Prostate gland (tissue), 2 donors: ENCODE data around the gene RPLP2.

Experiments used
- POLR2A ChIP-seq: fragments of 450-650 bp; IDR thresholded peaks from one replicate; pipeline ENCODE4 v1.6.1; 2016; ENCODE audit warnings: antibody characterized with exemption, mild to moderate bottlenecking
- POLR2AphosphoS5 ChIP-seq: sonication (generic); formaldehyde crosslinking; IDR thresholded peaks from one replicate; pipeline ENCODE4 v1.6.1; 2017; ENCODE audit warnings: antibody characterized with exemption
- TF ChIP-seq, protein P1 (sequence below), 4 experiments: fragments of 200-600 bp in 2 of 4; fragments of 450-650 bp in 2 of 4; sonication (generic) in 2 of 4; IDR thresholded peaks; 1 replicate in 3 of 4; 2 replicates in 1 of 4; pipeline ENCODE4 v1.5.1; 2016 to 2019; ENCODE audit warnings: antibody characterized with exemption in 4 of 4, mild to moderate bottlenecking in 2 of 4, moderate library complexity in 2 of 4

DNA sequence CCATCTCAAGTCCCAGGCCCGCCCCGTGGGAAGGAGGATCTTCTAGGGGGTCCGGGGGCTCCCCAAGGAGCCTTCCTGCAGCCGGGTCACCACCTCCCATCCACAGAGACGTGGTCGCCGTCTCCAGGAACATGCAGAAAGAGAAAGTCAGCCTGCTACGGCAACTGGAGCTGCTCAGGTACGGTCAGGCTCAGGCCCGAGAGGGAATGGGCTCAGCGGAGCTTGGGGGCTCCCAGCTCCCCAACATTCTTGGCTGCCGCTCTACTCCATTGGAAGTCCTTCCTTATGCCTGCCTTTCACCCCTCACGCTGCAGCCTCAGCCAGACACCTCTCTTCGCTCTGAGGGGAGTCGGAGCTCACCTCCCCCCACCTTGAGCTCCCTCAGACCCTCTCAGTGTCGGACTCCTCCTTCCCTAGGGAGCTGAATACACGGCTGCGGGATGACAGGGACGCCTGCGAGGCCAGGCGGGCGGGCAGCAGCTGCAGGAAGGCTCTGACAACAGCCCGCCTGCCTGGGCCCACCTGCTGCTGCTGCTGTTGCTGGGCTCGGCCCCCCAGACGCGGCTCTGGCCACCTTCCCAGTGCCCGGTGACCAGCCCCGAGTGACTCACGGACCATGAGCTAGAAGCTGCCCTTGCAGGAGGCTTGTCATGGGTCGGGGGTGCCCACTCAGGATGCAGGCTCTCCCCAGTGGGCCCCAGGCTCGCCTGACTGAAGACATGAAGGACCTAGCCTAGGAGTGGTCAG is 21.5 kb downstream of the RPLP2 start:
- TF ChIP-seq, protein P1, sequence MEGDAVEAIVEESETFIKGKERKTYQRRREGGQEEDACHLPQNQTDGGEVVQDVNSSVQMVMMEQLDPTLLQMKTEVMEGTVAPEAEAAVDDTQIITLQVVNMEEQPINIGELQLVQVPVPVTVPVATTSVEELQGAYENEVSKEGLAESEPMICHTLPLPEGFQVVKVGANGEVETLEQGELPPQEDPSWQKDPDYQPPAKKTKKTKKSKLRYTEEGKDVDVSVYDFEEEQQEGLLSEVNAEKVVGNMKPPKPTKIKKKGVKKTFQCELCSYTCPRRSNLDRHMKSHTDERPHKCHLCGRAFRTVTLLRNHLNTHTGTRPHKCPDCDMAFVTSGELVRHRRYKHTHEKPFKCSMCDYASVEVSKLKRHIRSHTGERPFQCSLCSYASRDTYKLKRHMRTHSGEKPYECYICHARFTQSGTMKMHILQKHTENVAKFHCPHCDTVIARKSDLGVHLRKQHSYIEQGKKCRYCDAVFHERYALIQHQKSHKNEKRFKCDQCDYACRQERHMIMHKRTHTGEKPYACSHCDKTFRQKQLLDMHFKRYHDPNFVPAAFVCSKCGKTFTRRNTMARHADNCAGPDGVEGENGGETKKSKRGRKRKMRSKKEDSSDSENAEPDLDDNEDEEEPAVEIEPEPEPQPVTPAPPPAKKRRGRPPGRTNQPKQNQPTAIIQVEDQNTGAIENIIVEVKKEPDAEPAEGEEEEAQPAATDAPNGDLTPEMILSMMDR (IDR thresholded peaks at IDR 0.05) = no peak
- TF ChIP-seq POLR2AphosphoS5 (no peak), POLR2A (no peak)
